HCT116 (cell line): ENCODE results near the gene CES4A.

Source experiments
- CEBPB ChIP-seq: IDR thresholded peaks from 2 replicates; pipeline ENCODE4 v1.6.1; 2012; ENCODE audit warnings: low read depth
- CTCF ChIP-seq, 3 experiments: fragments of 200-600 bp in 1 of 3; sonication (generic) in 1 of 3; IDR thresholded peaks in 2 of 3; conservative IDR thresholded peaks in 1 of 3; 2 replicates each; pipeline ENCODE4 v1.5.1; 2012 to 2017; ENCODE audit warnings: low read depth in 2 of 3, low read length in 2 of 3, antibody characterized with exemption in 1 of 3, borderline replicate concordance in 1 of 3, control low read depth in 1 of 3, mild to moderate bottlenecking in 1 of 3, mixed read lengths in 1 of 3, mixed run types in 1 of 3, moderate library complexity in 1 of 3; ENCODE audit not compliant: insufficient read depth in 1 of 3
- EZH2 ChIP-seq: fragments of 200-600 bp; sonication (generic); IDR thresholded peaks from 2 replicates; pipeline ENCODE4 v1.6.1; 2017; ENCODE audit warnings: antibody characterized with exemption, mixed run types
- POLR2A ChIP-seq: IDR thresholded peaks from 2 replicates; pipeline ENCODE4 v1.7.0; 2011; ENCODE audit warnings: borderline replicate concordance; ENCODE audit not compliant: insufficient read depth, insufficient read length; ENCODE audit errors: extremely low read depth
- POLR2AphosphoS5 ChIP-seq: IDR thresholded peaks from 2 replicates; pipeline ENCODE4 v1.6.1; 2011; ENCODE audit warnings: mild to moderate bottlenecking, low read depth, low read length, moderate library complexity
- RAD21 ChIP-seq: IDR thresholded peaks from 2 replicates; pipeline ENCODE4 v1.6.1; 2012; ENCODE audit warnings: low read depth, mild to moderate bottlenecking
- REST ChIP-seq: IDR thresholded peaks from 2 replicates; pipeline ENCODE4 v1.6.1; 2012; ENCODE audit warnings: low read depth
- SP1 ChIP-seq: IDR thresholded peaks from 2 replicates; pipeline ENCODE4 v1.6.1; 2012; ENCODE audit warnings: low read depth
- SRF ChIP-seq: IDR thresholded peaks from 2 replicates; pipeline ENCODE4 v1.6.1; 2012; ENCODE audit warnings: low read depth

GRCh38 chr16:66954097-66954659, 34.2 kb upstream of the CES4A start:
- TF ChIP-seq EZH2 (no peak), POLR2A (no peak), CEBPB (no peak), POLR2AphosphoS5 (no peak), CTCF (IDR thresholded peaks at IDR 0.05 in 2 of 3, conservative IDR thresholded peaks at IDR 0.05 in 1 of 3; ENCODE audit: borderline replicate concordance in 1 of 3, insufficient read depth in 1 of 3, low read depth in 2 of 3, low read length in 2 of 3) (peak; percentile 82 to 93 (median 88)), RAD21 (peak; percentile 96), REST (no peak), SP1 (no peak), SRF (no peak)
